Non-pigmented ciliary epithelial cell (primary cell): ENCODE results near the gene NPTX1.

Experiments
- DNase-seq: peaks from one replicate; pipeline ENCODE4 v3.0.0-alpha.2; 2010; ENCODE audit warnings: low read depth

NPTX1 gene

DNA sequence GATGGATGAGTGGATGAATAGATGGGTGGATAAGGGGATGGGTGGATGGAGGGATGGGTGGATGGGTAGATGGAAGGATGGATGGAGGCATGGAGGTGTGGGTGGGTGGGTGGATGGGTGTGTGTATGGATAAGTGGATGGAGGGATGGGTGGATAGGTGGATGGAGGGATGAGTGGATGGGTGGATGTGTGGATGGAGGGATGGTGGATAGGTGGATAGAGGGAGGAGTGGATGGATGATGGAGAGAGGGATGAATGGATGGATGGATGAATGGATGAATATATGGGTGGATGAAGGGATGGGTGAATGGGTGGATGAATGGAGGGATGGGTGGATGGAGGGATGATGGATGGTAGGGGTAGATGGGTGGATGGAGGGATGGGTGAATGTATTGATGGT lies 27.5 kb upstream of the NPTX1 start:
- no peak for DNase-seq

- no peak for DNase-seq
These were observed 26.6 kb upstream of the NPTX1 start for GRCh38 chr17:80503031-80503430.

DNA sequence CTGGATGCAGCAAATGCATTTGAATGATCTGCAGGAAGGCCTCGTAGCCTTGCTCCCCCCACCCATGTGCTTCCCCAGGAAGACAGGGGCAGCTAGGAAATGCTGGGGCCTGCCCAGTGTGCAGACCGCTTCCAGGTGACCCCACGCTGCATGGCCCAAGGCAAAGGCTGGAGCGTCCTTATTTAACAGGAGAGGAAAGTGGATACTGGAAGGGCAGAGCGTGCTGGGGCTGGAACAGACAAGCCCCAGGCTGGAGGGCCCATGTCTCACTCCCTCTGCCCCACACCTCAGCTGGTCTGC lies 26.1 kb upstream of the NPTX1 start:
- DNase-seq = no peak

DNA sequence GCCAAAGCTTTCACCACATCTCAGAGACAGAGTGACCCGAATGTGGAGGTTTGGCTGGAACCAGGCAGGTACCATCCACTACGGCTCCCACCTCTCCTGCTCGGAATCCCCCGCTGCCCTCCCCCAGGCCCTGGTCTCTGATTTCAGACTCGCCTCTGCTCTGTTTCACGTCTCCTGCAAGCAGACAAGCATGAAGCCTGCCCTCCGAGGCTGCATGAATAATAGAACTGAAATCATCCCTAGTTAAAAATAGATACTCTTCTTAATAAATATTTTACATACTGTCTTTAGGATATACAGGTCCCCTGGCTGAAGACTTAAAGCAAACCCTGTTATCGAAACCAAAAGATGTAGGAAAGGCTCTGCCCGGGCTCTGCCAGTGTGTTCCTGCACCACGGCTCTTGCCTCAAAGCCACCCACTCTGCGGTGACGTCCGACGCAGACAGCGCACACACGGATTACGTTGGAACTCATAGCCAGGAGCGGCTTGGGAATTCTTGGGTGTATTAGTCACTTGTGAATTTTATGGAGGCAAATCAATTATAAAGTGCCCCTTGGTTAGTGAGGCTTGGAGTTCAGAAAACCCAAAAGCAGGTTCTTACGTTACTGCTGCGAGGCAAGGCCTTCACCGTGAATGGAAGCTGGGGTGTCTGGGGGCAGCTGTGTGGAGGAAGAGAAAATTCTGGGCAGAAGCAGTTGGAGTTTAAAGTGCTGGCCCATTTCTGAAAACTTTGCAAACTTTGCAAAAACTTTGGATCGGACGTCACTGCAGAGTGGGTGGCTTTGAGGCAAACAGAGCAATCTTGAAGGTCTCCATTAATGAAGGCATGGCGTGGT lies 25.6 kb upstream of the NPTX1 start:
- no peak for DNase-seq

- no peak for DNase-seq
These were observed 23.7 kb upstream of the NPTX1 start for GRCh38 chr17:80499961-80500665.

DNA sequence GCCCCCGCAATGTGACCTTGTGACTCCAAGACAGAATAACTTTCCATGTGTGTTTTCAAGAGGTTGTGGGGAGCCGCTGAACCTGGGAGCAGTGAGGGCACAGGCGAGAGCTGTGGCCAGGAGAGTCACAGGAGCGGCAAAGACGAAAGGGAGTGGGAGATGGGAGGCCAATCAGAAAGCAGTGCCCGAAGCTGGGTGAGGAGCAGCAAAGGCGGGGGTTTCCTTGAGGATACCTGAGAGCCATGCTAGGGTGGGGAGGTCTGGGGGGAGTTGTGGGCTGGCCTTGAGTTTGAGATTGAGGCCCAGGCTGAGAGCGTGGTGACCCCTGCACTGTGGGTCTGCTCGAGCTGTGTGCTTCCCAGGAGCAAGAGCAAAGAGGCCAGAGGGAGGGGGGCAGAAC lies 23.2 kb upstream of the NPTX1 start:
- no peak for DNase-seq

DNA sequence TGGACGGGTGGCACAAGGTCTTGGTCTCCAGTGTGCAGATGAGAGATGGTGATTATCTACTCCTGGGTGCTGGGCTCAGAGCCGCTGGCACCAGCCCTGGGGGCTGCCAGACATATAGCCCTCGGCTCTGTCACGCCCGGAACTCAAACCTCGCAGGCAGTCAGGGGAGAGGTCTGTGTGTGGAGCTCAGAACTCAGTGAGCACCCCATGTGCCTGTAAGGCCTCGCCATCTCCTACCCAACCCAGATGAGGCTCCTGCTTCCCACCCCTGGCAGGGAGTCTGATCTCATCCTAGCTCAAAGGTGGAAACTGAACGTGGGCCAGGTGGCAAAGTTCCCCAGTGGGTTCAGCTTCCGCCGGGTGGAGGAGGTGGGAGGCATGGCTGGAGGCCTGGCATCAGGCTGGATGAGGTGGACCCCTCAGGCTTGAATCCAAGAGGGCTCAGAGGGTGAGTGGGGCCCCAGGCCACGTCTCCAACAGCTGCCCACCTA lies 22.6 kb upstream of the NPTX1 start:
- no peak for DNase-seq

DNA sequence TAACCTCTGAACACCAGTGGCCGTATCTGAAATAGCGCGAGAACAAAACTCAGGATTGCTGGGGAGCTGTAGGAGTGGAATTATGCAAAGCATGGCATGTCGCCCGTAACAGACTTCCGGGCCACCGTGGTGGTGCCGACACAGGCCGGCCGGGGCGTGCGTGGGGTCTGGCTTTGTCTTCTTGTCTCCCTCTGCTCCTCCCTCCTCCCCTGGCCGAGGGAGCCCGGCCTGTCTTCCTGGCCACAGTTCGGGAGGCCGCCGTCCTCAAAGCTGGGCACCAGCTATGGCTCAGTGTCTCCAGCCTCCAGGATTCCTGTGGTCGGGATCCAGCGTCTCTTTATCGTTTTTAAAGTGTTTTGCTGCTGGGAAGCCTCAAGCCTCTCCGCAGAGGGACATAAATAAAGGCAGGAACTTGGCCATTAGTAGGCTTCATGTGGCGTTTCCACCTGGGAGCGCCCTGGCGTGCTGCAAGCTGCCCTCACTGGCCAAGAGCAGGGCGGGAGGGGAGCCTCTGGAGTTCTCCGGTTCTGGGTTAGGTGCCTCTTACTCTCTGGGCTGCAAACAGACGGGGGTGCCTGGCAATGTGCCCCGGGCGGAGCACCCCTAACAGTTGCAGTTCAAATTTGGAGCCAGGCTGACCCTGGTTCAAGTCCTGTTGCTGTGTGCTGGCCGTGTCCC lies 22.0 kb upstream of the NPTX1 start:
- no peak for DNase-seq

DNA sequence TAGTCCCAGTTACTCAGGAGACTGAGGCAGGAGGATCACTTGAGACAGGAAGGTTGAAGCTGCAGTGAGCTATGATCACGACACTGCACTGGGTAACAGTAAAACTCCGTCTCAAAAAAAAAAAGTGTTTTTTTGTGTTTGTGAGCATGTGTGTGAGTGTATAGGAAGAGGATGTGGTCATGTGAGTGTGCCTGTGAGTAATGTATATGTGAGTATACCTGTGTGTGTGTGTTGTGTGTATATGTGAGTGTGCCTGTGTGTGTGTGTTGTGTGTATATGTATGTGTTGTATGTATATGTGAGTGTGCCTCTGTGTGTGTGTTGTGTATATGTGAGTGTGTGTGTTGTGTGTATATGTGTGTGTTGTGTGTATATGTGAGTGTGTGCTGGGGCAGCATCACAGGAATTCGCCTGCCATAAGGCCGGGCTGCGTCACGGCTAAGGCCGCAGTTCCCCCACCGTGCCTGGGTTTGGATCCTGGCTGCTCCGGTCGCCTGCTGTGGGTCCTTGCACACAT lies 21.4 kb upstream of the NPTX1 start:
- DNase-seq = no peak

- no peak for DNase-seq
These were observed 18.1 kb upstream of the NPTX1 start for GRCh38 chr17:80494547-80494946.

DNA sequence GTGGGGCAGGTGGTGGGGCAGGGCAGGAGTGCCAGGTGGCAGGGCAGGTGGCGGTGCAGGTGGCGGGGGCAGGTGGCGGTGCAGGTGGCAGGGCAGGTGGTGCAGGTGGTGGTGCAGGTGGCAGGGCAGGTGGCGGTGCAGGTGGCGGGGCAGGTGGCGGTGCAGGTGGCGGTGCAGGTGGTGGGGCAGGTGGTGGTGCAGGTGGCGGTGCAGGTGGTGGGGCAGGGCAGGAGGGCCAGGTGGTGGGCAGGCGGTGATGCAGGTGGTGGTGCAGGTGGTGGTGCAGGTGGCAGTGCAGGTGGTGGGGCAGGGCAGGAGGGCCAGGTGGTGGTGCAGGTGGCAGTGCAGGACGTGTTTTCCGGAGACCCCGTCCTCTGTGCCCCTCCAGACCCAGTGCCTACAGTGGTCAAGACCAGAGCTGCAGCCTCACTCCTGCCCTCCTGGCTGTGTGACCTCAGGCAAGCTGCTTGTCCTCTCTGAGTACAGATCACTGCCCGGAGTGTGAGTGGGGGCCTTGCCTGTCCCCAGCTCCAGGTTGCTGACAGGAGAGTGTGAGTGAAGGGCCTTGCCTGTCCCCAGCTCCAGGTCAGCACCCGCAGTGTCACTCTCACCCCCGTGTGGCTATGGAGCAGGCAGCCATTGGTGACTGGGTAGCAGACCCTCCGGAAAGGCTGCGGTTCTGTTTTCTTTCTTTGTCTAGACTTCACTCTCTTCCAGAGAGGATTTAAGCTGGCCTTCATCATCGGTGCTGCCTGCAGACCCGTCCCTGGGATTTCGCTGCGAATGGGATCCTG lies 16.1 kb upstream of the NPTX1 start:
- DNase-seq = no peak

- no peak for DNase-seq
These were observed 15.3 kb upstream of the NPTX1 start for GRCh38 chr17:80491478-80492342.

DNA sequence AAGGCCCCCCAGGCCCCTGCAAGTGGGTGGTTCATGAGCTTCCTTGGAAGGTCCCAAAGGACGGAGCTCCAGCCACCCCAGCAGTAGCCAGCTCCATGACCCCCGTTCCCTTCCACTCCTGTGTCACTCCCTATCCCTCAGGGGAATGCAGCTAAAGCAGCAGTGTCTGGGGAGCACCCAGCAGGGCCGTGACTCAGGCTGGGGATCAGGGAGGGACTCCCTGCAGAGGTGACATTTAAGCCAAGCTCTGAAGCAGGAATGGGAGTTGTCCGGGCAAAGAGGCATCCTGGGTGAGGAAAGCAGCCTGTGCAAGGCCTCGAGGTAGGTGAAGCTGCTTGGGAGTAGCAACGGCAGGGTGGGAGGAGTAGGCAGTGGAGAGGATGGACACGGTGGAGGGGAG lies 11.1 kb upstream of the NPTX1 start:
- no peak for DNase-seq

DNA sequence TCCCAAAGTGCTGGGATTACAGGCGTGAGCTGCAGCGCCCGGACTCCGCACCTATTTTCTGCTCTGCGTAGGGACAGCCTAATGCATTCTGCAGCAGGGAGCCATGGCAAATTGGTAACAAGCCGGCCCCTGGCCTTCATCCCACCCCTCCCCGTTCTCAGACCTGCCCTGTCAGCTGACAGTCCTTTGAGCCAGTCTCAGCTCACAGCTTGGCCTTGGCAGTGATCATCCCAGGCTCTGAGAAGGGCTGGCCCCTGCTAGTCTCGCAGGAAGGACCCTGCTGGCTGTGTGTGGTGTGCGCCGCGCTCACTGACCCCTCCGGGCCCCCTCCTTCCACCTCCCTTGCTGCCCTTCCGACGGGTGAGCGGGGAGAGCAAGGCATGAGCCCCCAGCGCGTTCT lies 10.3 kb upstream of the NPTX1 start:
- DNase-seq = no peak

- DNase-seq = no peak
These were observed 9.4 kb upstream of the NPTX1 start for GRCh38 chr17:80485846-80486245.

DNA sequence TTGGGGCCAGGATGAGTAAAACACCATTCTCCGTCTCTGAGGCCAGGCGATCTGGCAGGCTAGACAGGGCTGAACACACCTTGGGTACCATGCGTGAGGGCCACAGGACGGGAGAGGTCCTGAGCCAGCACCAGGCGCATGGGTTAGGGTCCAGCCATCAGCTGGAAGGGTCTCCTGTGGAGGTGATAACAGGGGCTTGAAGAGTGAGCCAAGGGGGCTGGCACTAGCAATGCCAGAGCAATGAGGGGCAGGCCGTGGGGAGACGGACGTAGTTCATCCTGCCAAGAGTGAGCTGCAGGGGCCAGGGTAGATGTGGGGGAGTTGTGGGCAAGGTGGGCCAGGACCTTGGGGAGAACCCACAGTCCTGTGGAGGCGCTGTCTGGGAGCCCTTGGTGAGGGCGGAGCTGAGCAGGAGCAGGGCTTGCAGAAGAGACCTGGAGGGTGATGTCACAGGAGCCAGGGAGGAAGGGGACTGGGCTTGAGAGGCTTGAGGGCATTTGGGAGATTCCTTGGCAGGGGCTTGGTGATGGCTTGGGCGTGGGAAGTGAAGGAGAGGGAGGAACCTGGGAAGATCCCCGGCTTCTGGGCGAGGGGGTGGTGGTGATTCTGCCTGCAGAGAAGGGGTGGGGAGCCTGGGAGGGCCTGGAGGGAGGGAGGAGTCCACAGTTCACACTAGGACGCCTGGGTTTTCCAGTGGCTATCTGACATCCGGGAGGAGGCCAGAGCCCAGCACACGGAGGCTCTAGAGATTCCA lies 6.3 kb upstream of the NPTX1 start:
- DNase-seq = no peak

- no peak for DNase-seq
These were observed 5.6 kb upstream of the NPTX1 start for GRCh38 chr17:80482058-80482318.

GRCh38 chr17:80481284-80482057 lies 5.1 kb upstream of the NPTX1 start:
- DNase-seq = no peak

- no peak for DNase-seq
These were observed 3.8 kb upstream of the NPTX1 start for GRCh38 chr17:80480248-80480647.

DNA sequence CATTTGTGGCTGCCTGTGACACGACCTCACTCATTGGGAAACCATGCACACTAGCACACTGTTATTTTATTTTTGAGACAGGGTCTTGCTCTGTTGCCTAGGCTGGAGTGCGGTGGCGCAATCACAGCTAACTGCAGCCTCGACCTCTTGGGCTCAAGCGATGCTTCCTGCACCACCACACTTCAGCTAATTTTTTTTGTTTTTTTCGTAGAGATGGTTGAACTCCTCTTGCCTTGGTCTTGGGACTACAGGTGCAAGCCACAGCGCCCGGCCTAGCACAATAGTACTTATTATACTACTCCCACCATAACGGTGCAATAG lies 2.8 kb upstream of the NPTX1 start:
- DNase-seq = no peak
